Suprapubic skin (tissue), 4 donors: ENCODE results near the gene MAP2.

Experiments
- EP300 ChIP-seq: sonication (generic); formaldehyde crosslinking; IDR thresholded peaks from one replicate; pipeline ENCODE4 v1.6.1; 2017; ENCODE audit warnings: antibody characterized with exemption
- POLR2A ChIP-seq, 2 donors: fragments of 450-650 bp; IDR thresholded peaks; one replicate each; pipeline ENCODE4 v1.6.1; 2017; ENCODE audit warnings: antibody characterized with exemption in 2 of 2, mild to moderate bottlenecking in 2 of 2, moderate library complexity in 2 of 2
- POLR2AphosphoS5 ChIP-seq, 3 donors: sonication (generic); formaldehyde crosslinking; IDR thresholded peaks; one replicate each; pipeline ENCODE4 v1.6.1; 2017; ENCODE audit warnings: antibody characterized with exemption in 3 of 3
- TF ChIP-seq, protein P1 (sequence below), 2 donors: fragments of 200-600 bp in 1 of 2; fragments of 450-650 bp in 1 of 2; sonication (generic) in 1 of 2; IDR thresholded peaks; one replicate each; pipeline ENCODE4 v1.5.1; 2016 to 2019; ENCODE audit warnings: antibody characterized with exemption in 2 of 2, mild to moderate bottlenecking in 1 of 2, moderate library complexity in 1 of 2

- TF ChIP-seq POLR2AphosphoS5 (IDR thresholded peaks at IDR 0.05) = no peak
- TF ChIP-seq, protein P1, sequence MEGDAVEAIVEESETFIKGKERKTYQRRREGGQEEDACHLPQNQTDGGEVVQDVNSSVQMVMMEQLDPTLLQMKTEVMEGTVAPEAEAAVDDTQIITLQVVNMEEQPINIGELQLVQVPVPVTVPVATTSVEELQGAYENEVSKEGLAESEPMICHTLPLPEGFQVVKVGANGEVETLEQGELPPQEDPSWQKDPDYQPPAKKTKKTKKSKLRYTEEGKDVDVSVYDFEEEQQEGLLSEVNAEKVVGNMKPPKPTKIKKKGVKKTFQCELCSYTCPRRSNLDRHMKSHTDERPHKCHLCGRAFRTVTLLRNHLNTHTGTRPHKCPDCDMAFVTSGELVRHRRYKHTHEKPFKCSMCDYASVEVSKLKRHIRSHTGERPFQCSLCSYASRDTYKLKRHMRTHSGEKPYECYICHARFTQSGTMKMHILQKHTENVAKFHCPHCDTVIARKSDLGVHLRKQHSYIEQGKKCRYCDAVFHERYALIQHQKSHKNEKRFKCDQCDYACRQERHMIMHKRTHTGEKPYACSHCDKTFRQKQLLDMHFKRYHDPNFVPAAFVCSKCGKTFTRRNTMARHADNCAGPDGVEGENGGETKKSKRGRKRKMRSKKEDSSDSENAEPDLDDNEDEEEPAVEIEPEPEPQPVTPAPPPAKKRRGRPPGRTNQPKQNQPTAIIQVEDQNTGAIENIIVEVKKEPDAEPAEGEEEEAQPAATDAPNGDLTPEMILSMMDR (IDR thresholded peaks at IDR 0.05) = no peak
- no peak for TF ChIP-seq EP300
- TF ChIP-seq POLR2A (IDR thresholded peaks at IDR 0.05) = no peak
Measured at GRCh38 chr2:209614690-209615369, 191.0 kb downstream of the MAP2 start.
